Large intestine (tissue), 3 donors: ENCODE measurements around the gene LTB4R. TPM values are rescaled to one million over a fixed set of nuclear protein-coding genes. Genes with fewer than 3 reads are reported as not detected.

Source experiments
- DNase-seq, 2 donors: peaks; one replicate each; pipeline versions ENCODE4 v3.0.0 to v3.0.0-alpha.2; 2013
- H3K27ac ChIP-seq: one replicate; pipeline ENCODE4 v1.5.1; 2013; ENCODE audit warnings: low read length
- H3K27me3 ChIP-seq: 2 replicates; pipeline ENCODE4 v1.6.1; 2013; ENCODE audit warnings: low read length; ENCODE audit not compliant: control insufficient read depth, insufficient read depth
- H3K36me3 ChIP-seq: 2 replicates; pipeline ENCODE4 v1.6.1; 2013; ENCODE audit warnings: low read length; ENCODE audit not compliant: control insufficient read depth, insufficient read depth
- H3K4me1 ChIP-seq: one replicate; pipeline ENCODE4 v1.6.1; 2013; ENCODE audit warnings: low read length; ENCODE audit not compliant: control insufficient read depth, insufficient read depth
- H3K4me3 ChIP-seq: one replicate; pipeline ENCODE4 v1.5.1; 2013; ENCODE audit warnings: low read length
- H3K9me3 ChIP-seq: one replicate; pipeline ENCODE4 v1.6.1; 2013; ENCODE audit warnings: mild to moderate bottlenecking, low read depth, low read length, moderate library complexity; ENCODE audit not compliant: control insufficient read depth
- WGBS: methylation state at CpG from one replicate; pipeline ENCODE4 v1.1.5; 2013; ENCODE audit warnings: low lambda C conversion rate; ENCODE audit not compliant: insufficient coverage; 5-methylcytosine and 5-hydroxymethylcytosine counted together
- polyA plus RNA-seq: library from polyadenylated mRNA; unstranded; fragments of 120-200 nt; gene quantifications from one replicate; pipeline ENCODE4 v1.2.1, GENCODE V29; 2013

Gene LTB4R
- polyA plus RNA-seq, 1 donor = 7.2 TPM

GRCh38 chr14:24334431-24335291, 23.4 kb downstream of the LTB4R start, which contains the start of gene ADCY4:
Gene ADCY4 (minus strand): TSS chr14:24335071. CDS start chr14:24334652, 419 bp downstream.
- H3K27ac ChIP-seq = no peak within 1 kb of the TSS
- H3K4me3 ChIP-seq = peak within 1 kb of the TSS; percentile 20
- peaks cover 6% of the 10 kb centered on the region for H3K36me3 ChIP-seq
- no CpG with 5 or more reads among the region's 65 CpGs for WGBS
- H3K4me1 ChIP-seq = peaks cover 34% of the 10 kb centered on the region
- DNase-seq = peak in 1 of 2 donors; percentile 39
- peaks cover 16% of the 10 kb centered on the region for H3K9me3 ChIP-seq
- H3K27me3 ChIP-seq = peaks cover 43% of the 10 kb centered on the region

- no CpG with 5 or more reads among the region's 12 CpGs for WGBS
- peaks cover 37% of the 10 kb centered on the region for H3K4me1 ChIP-seq
- H3K36me3 ChIP-seq = peaks cover 6% of the 10 kb centered on the region
- DNase-seq = no peak
- H3K4me3 ChIP-seq = no peak overlapping the region
- H3K27me3 ChIP-seq = peaks cover 43% of the 10 kb centered on the region
- H3K27ac ChIP-seq = no peak overlapping the region
- H3K9me3 ChIP-seq = peaks cover 16% of the 10 kb centered on the region
Measured at GRCh38 chr14:24335461-24336171, 24.3 kb downstream of the LTB4R start.

- peaks cover 6% of the 10 kb centered on the region for H3K36me3 ChIP-seq
- H3K27ac ChIP-seq = no peak overlapping the region
- no peak overlapping the region for H3K4me3 ChIP-seq
- H3K27me3 ChIP-seq = peaks cover 42% of the 10 kb centered on the region
- no peak for DNase-seq
- no CpG with 5 or more reads among the region's 7 CpGs for WGBS
- H3K4me1 ChIP-seq = peaks cover 37% of the 10 kb centered on the region
- H3K9me3 ChIP-seq = peaks cover 16% of the 10 kb centered on the region
Measured at GRCh38 chr14:24337144-24337823, 26.0 kb downstream of the LTB4R start.

GRCh38 chr14:24337824-24338175, 26.5 kb downstream of the LTB4R start:
- Histone ChIP-seq H3K27me3 (peaks cover 37% of the 10 kb centered on the region), H3K4me3 (no peak overlapping the region), H3K27ac (no peak overlapping the region), H3K4me1 (peaks cover 31% of the 10 kb centered on the region), H3K36me3 (peaks cover 6% of the 10 kb centered on the region), H3K9me3 (peaks cover 11% of the 10 kb centered on the region)
- WGBS = no CpG with 5 or more reads among the region's 8 CpGs
- DNase-seq = no peak

GRCh38 chr14:24338843-24339242, 27.5 kb downstream of the LTB4R start:
- Histone ChIP-seq H3K36me3 (peaks cover 6% of the 10 kb centered on the region), H3K9me3 (peaks cover 11% of the 10 kb centered on the region), H3K4me1 (peaks cover 29% of the 10 kb centered on the region), H3K27ac (no peak overlapping the region), H3K4me3 (peak overlapping the region; percentile 66), H3K27me3 (peaks cover 27% of the 10 kb centered on the region)
- no peak for DNase-seq
- no CpG with 5 or more reads among the region's 14 CpGs for WGBS

- no CpG with 5 or more reads among the region's 51 CpGs for WGBS
- DNase-seq = peak; percentile 69 to 92
- H3K4me3 ChIP-seq = peak within 1 kb of the TSS; percentile 66
- peak within 1 kb of the TSS; percentile 14 for H3K27ac ChIP-seq
- peaks cover 8% of the 10 kb centered on the region for H3K9me3 ChIP-seq
- peaks cover 23% of the 10 kb centered on the region for H3K4me1 ChIP-seq
- H3K27me3 ChIP-seq = peaks cover 20% of the 10 kb centered on the region
- H3K36me3 ChIP-seq = peaks cover 6% of the 10 kb centered on the region
Measured at GRCh38 chr14:24339284-24340151, 28.2 kb downstream of the LTB4R start, which contains the start of gene RIPK3. Gene RIPK3 (minus strand): TSS chr14:24339991. CDS start chr14:24339826, 165 bp downstream.

GRCh38 chr14:24340606-24341005, 29.3 kb downstream of the LTB4R start:
- Histone ChIP-seq H3K4me1 (peaks cover 19% of the 10 kb centered on the region), H3K9me3 (peaks cover 2% of the 10 kb centered on the region), H3K27ac (no peak overlapping the region), H3K4me3 (no peak overlapping the region), H3K27me3 (peaks cover 9% of the 10 kb centered on the region), H3K36me3 (peaks cover 6% of the 10 kb centered on the region)
- DNase-seq = no peak
- no CpG with 5 or more reads among the region's 1 CpG for WGBS

- no peak for DNase-seq
- H3K27me3 ChIP-seq = peaks cover 4% of the 10 kb centered on the region
- no peak overlapping the region for H3K4me3 ChIP-seq
- no peak overlapping the region for H3K27ac ChIP-seq
- H3K9me3 ChIP-seq = peaks cover 2% of the 10 kb centered on the region
- peaks cover 23% of the 10 kb centered on the region for H3K4me1 ChIP-seq
- peaks cover 1% of the 10 kb centered on the region for H3K36me3 ChIP-seq
- 94% methylated on average over 2 of the region's 4 CpGs for WGBS
Measured at GRCh38 chr14:24342889-24343288, 31.6 kb downstream of the LTB4R start.

- no peak overlapping the region for H3K4me3 ChIP-seq
Measured at GRCh38 chr14:24343795-24344660, 32.7 kb downstream of the LTB4R start.

More at GRCh38 chr14:24343795-24344660, 32.7 kb downstream of the LTB4R start:
- H3K27me3 ChIP-seq = no peaks in the 10 kb centered on the region
- DNase-seq = peak; percentile 89 to 95
- peaks cover 17% of the 10 kb centered on the region for H3K4me1 ChIP-seq
- peak overlapping the region; percentile 79 for H3K27ac ChIP-seq
- H3K36me3 ChIP-seq = no peaks in the 10 kb centered on the region
- H3K9me3 ChIP-seq = peaks cover 2% of the 10 kb centered on the region
- WGBS = no CpG with 5 or more reads among the region's 7 CpGs
